Fibroblast of skin of right biceps (primary cell): ENCODE results near the gene TRPV2.
A peak's percentile ranks its signal among the peaks of the same experiment; 100 is the strongest.

ENCODE experiments used
- DNase-seq: peaks from one replicate; pipeline ENCODE4 v3.0.0-alpha.2; 2013

The TRPV2 gene

DNA sequence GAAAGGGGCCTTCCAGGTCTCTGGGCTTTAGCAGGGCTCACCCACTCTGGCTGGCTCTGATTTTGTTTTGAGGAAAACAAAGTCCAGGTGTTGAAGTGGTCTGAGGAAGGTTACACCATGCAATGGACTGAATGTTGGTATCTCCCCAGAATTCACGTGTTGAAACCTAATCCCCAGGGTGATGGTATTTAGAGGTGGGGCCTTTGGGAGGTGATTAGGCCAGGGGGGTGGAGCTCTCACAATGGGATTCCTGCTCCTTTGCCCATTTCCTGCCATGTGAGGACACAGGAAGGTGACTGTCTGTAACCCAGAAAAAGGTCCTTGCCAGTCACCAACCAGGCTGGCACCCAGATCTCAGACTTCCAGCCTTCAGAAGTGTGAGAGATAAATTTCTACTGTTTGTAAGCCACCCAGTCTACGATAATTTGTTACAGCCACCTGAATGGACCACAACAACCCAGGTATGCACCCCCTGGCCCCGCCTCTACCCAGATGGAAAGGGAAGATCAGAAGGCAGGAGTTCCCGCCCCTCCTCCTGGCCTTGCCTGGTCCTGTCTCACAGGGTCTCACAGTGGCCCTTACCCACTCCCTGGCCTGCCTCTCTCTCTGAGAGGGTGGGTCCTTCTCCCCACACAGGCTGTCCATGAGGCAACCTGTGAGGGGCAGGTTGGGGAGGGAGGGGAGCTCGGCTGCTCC is 44.6 kb downstream of the TRPV2 start:
- no peak for DNase-seq

- no peak for DNase-seq
Observed at GRCh38 chr17:16460796-16461605, 45.6 kb downstream of the TRPV2 start.

- DNase-seq, result no peak
Observed at GRCh38 chr17:16461606-16461866, 46.2 kb downstream of the TRPV2 start.

DNA sequence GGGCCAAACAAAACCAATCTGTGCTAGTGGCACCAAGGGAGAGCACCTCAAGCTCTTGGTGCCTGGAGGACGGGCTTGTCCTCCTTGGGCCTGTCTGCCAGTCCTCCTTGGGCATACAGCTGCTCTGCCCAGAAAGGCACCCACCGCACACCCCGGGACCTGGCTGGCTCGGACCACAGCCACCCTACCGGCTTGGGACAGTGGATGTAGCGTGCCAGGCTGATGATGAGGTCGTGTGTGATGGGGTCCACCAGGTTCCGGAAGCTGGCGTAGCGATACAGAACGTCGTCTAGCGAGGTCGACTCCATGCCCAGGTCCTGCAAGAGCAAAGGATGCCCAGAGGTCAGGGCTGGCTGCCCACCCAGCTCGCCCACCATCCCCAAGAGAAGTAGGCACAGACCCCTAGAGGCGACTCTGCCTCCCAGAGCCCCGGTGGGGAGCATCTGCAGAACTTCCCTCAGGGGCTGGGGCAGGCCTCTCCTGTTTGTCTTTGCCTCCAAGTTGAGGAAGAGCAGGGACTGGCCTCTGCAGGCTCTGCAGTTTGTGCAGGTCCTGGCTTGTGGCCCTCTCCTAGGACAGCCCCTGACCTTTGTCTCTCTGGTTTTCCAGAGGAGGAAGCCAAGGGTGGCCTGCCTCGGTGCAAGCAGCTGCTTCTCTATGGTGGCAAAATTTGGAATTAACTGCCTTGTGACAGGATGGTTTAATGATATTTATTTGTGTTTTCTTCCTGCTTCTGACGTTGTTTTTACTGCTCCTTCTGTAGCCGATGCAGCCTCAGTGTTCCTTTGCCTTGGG is 46.9 kb downstream of the TRPV2 start:
- DNase-seq, result no peak

GRCh38 chr17:16463358-16464302 is 48.3 kb downstream of the TRPV2 start:
- peak; percentile 46 for DNase-seq

- DNase-seq, result no peak
Observed at GRCh38 chr17:16464303-16465051, 49.1 kb downstream of the TRPV2 start.

DNA sequence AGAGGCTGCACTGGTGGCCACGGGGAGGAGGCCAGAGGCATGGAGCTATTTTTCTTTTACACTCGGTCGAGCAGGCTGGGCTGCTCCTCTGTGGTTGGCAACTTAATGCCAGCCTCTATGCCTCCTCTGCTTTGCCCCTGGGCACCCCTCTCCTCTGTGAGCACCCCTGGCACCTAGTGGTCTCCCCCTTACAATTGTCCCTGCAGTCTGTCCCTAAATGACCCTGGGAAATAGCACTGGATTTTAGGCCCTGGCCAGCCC is 49.6 kb downstream of the TRPV2 start:
- DNase-seq, result no peak

- no peak for DNase-seq
Observed at GRCh38 chr17:16465861-16466338, 50.5 kb downstream of the TRPV2 start.

- DNase-seq, result no peak
Observed at GRCh38 chr17:16466407-16466806, 51.0 kb downstream of the TRPV2 start.

DNA sequence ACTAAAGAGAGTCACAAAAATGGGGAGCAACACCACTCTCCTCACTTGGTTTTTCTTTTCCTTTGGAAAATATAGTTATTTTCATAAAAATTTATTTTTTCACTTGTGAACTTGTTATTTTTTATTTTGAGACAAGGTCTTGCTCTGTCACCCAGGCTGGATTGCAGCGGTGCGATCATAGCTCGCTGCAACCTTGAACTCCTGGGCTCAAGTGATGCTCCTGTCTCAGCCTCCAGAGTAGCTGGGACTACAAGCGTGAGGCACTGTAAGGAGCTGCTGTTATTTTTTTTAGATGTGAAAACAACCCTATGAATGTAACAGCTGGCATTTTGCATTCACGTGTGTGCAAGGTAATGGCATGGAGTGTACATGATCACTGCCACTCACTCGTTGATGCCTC is 51.7 kb downstream of the TRPV2 start:
- no peak for DNase-seq

- DNase-seq, result no peak
Observed at GRCh38 chr17:16467886-16468285, 52.5 kb downstream of the TRPV2 start.

- DNase-seq, result no peak
Observed at GRCh38 chr17:16468428-16468992, 53.1 kb downstream of the TRPV2 start.

GRCh38 chr17:16470265-16470664 is 54.9 kb downstream of the TRPV2 start:
- no peak for DNase-seq

DNA sequence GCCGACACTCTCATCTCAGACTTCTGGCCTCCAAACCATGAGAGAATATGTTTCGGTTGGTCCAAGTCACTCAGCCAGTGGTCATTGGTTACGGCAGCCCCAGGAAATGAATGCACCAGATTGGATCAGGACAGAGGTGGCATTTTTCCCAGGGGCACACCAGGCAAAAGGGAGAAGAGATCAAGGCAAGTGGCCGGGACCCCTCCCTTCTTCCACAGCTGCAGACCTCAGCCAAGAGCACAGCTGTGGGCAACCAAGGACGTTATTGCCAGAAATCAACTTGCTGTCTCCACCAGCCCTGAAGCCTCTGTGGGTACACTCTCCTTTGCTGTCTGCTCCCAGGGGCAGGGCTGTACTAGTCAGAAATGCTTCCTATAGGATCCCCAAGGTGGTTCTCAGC is 55.9 kb downstream of the TRPV2 start:
- DNase-seq, result no peak

- no peak for DNase-seq
Observed at GRCh38 chr17:16472539-16472938, 57.2 kb downstream of the TRPV2 start.

- DNase-seq, result no peak
Observed at GRCh38 chr17:16473044-16474011, 58.0 kb downstream of the TRPV2 start.

- peak; percentile 32 for DNase-seq
Observed at GRCh38 chr17:16474012-16474725, 58.8 kb downstream of the TRPV2 start.

DNA sequence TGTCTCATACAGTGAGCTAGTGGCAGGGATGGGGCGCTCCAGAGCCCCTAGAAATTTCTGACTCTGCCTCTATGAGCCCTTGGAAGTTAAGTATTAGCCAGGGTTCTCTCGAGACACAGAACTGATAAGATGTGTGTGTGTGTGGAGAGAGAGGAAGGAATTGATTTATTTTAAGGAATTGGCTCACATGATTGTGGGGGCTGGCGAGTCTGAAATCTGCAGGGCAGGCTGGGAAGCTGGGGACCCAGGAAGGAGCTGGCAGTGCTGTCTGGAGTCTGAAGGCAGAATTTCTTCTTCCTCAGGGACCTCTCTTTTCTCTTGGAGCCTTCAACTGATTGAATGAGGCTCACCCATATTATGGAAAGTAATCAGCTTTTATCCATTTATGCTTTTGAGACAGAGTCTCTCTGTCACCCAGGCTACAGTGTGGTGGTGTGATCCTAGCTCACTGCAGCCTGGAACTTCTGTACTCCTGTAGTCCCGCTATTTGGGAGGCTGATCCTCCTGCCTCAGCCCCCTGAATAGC is 59.9 kb downstream of the TRPV2 start:
- no peak for DNase-seq

- DNase-seq, result peak; percentile 86
Observed at GRCh38 chr17:16477255-16477654, 61.9 kb downstream of the TRPV2 start.

DNA sequence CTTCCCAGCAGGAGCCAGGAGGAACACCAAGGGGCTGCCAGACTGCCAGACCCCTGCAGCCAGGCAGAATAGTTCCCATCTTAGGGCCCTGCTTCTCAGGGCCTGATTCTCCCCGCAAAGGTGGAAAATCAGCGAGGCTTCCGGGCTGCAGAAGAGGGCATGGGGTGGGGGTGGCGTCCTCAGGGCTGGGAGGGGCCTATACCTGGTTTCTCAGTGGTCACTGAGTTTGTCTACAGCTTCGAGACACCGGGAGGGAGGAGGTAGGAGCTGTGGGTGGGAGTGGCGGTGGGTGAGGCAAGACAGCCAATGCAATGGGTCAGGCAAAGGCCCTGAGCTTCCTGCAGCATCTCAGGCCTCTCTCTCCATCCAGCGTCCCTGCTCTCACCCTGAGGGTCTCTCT is 62.3 kb downstream of the TRPV2 start:
- DNase-seq, result no peak
